22Rv1 (cell line): Measurements from ENCODE around the gene ASIC1.

Source experiments
- CTCF ChIP-seq: fragments of 450-650 bp; IDR thresholded peaks from 2 replicates; pipeline ENCODE4 v1.5.1; 2017; ENCODE audit warnings: mild to moderate bottlenecking
- ZFX ChIP-seq: fragments of 450-650 bp; IDR thresholded peaks from 2 replicates; pipeline ENCODE4 v1.6.1; 2017; ENCODE audit warnings: antibody characterized with exemption, borderline replicate concordance

GRCh38 chr12:50077099-50077498 lies 19.7 kb downstream of the ASIC1 start:
- TF ChIP-seq CTCF (no peak), ZFX (no peak)
